OCI-LY1 (cell line): ENCODE data around the gene LRRC61.
A peak's percentile ranks its signal among the peaks of the same experiment; 100 is the strongest.

ENCODE experiments used
- H2AFZ ChIP-seq: fragments of 200-600 bp; sonication (generic), shearing (Covaris generic); 2 replicates; pipeline ENCODE4 v1.6.0; 2014; ENCODE audit warnings: antibody characterized with exemption, mild to moderate bottlenecking, low read length
- H3F3A ChIP-seq: fragments of 200-600 bp; sonication (generic), shearing (Covaris generic); 2 replicates; pipeline ENCODE4 v1.6.0; 2014; ENCODE audit warnings: mild to moderate bottlenecking, antibody characterized with exemption, low read length, moderate library complexity; ENCODE audit not compliant: insufficient read depth
- H3K27ac ChIP-seq: fragments of 200-600 bp; sonication (generic); 2 replicates; pipeline ENCODE4 v1.5.1; 2014; ENCODE audit warnings: low read length, mixed run types, mild to moderate bottlenecking, low read depth; ENCODE audit not compliant: poor library complexity, severe bottlenecking
- H3K27me3 ChIP-seq: fragments of 200-600 bp; sonication (generic); 2 replicates; pipeline ENCODE4 v1.6.0; 2014; ENCODE audit warnings: antibody characterized with exemption, mild to moderate bottlenecking, low read length, moderate library complexity; ENCODE audit not compliant: insufficient read depth
- H3K36me3 ChIP-seq: fragments of 200-600 bp; sonication (generic); 2 replicates; pipeline ENCODE4 v1.6.1; 2014; ENCODE audit warnings: mild to moderate bottlenecking, antibody characterized with exemption, low read length, moderate library complexity, mixed read lengths; ENCODE audit not compliant: insufficient read depth
- H3K4me1 ChIP-seq: fragments of 200-600 bp; sonication (generic); 2 replicates; pipeline ENCODE4 v1.5.1; 2014; ENCODE audit warnings: mild to moderate bottlenecking, low read length, moderate library complexity; ENCODE audit not compliant: insufficient read depth, severe bottlenecking
- H3K4me2 ChIP-seq: fragments of 200-600 bp; sonication (generic), shearing (Covaris generic); 2 replicates; pipeline ENCODE4 v1.6.1; 2014; ENCODE audit warnings: low read length
- H3K4me3 ChIP-seq: fragments of 200-600 bp; sonication (generic); 2 replicates; pipeline ENCODE4 v1.5.1; 2014; ENCODE audit warnings: low read length, low read depth, mild to moderate bottlenecking, mixed read lengths; ENCODE audit not compliant: poor library complexity, severe bottlenecking
- H3K79me2 ChIP-seq: fragments of 200-600 bp; shearing (Covaris generic); 2 replicates; pipeline ENCODE4 v1.6.1; 2016; ENCODE audit warnings: mixed run types, low read length, mixed read lengths; ENCODE audit not compliant: insufficient read depth
- H3K9ac ChIP-seq: fragments of 200-600 bp; sonication (generic), shearing (Covaris generic); 2 replicates; pipeline ENCODE4 v1.6.1; 2014; ENCODE audit warnings: mild to moderate bottlenecking, low read length, mixed read lengths
- H3K9me2 ChIP-seq: fragments of 200-600 bp; sonication (generic), shearing (Covaris generic); 2 replicates; pipeline ENCODE4 v1.6.1; 2014; ENCODE audit warnings: low read depth, mild to moderate bottlenecking, low read length, mixed read lengths
- H3K9me3 ChIP-seq: fragments of 200-600 bp; shearing (Covaris generic); 2 replicates; pipeline ENCODE4 v1.6.1; 2014; ENCODE audit warnings: low read length, mixed read lengths
- H4K20me1 ChIP-seq: fragments of 200-600 bp; sonication (generic), shearing (Covaris generic); 2 replicates; pipeline ENCODE4 v1.6.0; 2016; ENCODE audit warnings: mild to moderate bottlenecking, low read length; ENCODE audit not compliant: insufficient read depth
- EZH2 ChIP-seq: fragments of 200-600 bp; sonication (generic), shearing (Covaris generic); IDR thresholded peaks from 2 replicates; pipeline ENCODE4 v1.8.0; 2017; ENCODE audit warnings: borderline replicate concordance, mixed run types, mild to moderate bottlenecking, antibody characterized with exemption, low read length, moderate library complexity, mixed read lengths
- TF ChIP-seq, protein P1 (sequence below): fragments of 200-600 bp; sonication (generic), shearing (Covaris generic); IDR thresholded peaks from 2 replicates; pipeline ENCODE4 v1.5.1; 2017; ENCODE audit warnings: mild to moderate bottlenecking, antibody characterized with exemption, low read length, moderate library complexity, mixed read lengths

LRRC61 gene

DNA sequence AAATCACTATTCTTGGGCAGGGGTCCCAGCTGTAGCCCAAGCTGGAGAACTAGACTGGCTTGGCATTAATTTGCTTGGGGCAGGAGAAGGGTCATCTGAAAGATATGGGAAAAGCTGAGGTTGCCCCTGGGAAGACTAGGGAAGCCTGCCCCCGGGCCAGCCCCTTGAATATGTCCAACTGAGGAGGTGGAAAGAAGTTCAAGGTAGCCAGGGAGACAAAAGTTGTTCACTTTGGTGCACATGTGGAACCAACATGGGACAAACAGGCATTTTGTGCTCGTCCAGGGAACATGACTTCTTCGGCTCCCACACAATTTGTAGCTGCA, 1.4 kb upstream of the LRRC61 start:
- Histone ChIP-seq H3K79me2 (no peaks in the 10 kb centered on the region), H3K36me3 (peaks cover 17% of the 10 kb centered on the region), H3K27me3 (no peaks in the 10 kb centered on the region), H3K4me3 (peak overlapping the region; percentile 81), H2AFZ (no peak overlapping the region), H3K9me3 (no peaks in the 10 kb centered on the region), H3F3A (no peaks in the 10 kb centered on the region), H3K9ac (no peak overlapping the region; the same call in 1 of the 2 replicates), H3K4me2 (peak overlapping the region; percentile 93), H3K4me1 (peaks cover 24% of the 10 kb centered on the region), H4K20me1 (no peaks in the 10 kb centered on the region), H3K9me2 (no peaks in the 10 kb centered on the region), H3K27ac (no peak overlapping the region)
- TF ChIP-seq, protein P1, sequence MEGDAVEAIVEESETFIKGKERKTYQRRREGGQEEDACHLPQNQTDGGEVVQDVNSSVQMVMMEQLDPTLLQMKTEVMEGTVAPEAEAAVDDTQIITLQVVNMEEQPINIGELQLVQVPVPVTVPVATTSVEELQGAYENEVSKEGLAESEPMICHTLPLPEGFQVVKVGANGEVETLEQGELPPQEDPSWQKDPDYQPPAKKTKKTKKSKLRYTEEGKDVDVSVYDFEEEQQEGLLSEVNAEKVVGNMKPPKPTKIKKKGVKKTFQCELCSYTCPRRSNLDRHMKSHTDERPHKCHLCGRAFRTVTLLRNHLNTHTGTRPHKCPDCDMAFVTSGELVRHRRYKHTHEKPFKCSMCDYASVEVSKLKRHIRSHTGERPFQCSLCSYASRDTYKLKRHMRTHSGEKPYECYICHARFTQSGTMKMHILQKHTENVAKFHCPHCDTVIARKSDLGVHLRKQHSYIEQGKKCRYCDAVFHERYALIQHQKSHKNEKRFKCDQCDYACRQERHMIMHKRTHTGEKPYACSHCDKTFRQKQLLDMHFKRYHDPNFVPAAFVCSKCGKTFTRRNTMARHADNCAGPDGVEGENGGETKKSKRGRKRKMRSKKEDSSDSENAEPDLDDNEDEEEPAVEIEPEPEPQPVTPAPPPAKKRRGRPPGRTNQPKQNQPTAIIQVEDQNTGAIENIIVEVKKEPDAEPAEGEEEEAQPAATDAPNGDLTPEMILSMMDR = no peak
- no peak for TF ChIP-seq EZH2

- Histone ChIP-seq H3K4me2 (peak overlapping the region; percentile 93), H3K9ac (peak overlapping the region; percentile 88), H3K9me3 (no peaks in the 10 kb centered on the region), H3K27ac (peak overlapping the region; percentile 64), H3K4me3 (peak overlapping the region; percentile 81), H3K36me3 (peaks cover 21% of the 10 kb centered on the region), H3K79me2 (no peaks in the 10 kb centered on the region), H2AFZ (peak overlapping the region; percentile 15; the same call in 1 of the 2 replicates), H3K9me2 (no peaks in the 10 kb centered on the region), H3K4me1 (peaks cover 24% of the 10 kb centered on the region), H3F3A (no peaks in the 10 kb centered on the region), H4K20me1 (no peaks in the 10 kb centered on the region), H3K27me3 (no peaks in the 10 kb centered on the region)
- TF ChIP-seq EZH2 = no peak
- TF ChIP-seq, protein P1 = no peak
Measured at GRCh38 chr7:150322114-150322832, 882 bp upstream of the LRRC61 start.

DNA sequence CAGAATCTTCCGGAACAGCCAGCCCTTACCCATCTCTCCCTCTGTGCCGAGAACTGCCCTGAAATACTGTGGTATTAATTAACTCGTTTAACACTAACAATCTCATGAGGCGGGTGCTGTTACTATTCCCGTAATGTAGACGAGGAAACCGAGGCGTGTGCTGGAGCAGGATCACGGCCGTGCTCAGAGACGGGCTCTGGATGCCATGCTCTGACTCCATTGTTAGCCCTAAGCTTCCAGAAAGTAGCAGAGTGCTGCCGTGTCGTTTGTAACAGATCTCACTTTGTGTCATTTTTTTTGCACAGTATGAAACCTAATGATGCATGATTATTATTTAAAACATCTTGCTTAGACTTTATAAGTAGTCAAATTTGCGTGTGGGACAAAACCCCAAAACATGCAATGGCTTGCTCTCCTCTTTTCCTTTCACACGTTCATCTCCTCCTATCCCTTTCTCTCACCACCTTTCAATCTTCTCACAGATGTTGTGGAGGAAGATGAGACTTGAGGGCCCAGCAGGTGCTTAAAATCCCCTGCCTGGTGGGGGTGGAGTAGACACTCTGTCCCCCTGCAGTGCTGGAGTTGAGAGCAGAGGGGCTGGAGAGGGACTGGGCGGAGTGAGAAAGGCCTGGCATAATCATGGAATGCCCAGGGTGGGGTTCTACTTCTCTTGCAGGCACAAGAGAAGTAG, 672 bp downstream of the LRRC61 start:
- Histone ChIP-seq H3K9me2 (no peaks in the 10 kb centered on the region), H3K9ac (peak overlapping the region; percentile 88), H2AFZ (peak overlapping the region; percentile 21; the same call in 1 of the 2 replicates), H3K4me3 (peak overlapping the region; percentile 81), H3K79me2 (no peaks in the 10 kb centered on the region), H3K4me2 (peak overlapping the region; percentile 93), H3K36me3 (peaks cover 29% of the 10 kb centered on the region), H3K9me3 (no peaks in the 10 kb centered on the region), H4K20me1 (no peaks in the 10 kb centered on the region), H3K27ac (peak overlapping the region; percentile 64), H3K4me1 (peaks cover 24% of the 10 kb centered on the region), H3F3A (no peaks in the 10 kb centered on the region), H3K27me3 (no peaks in the 10 kb centered on the region)
- TF ChIP-seq, protein P1 = no peak
- TF ChIP-seq EZH2 = no peak
